DOHH2 (cell line): ENCODE data around the gene CST8.

Source experiments
- H3F3A ChIP-seq: fragments of 200-600 bp; sonication (generic), shearing (Covaris generic); 2 replicates; pipeline ENCODE4 v1.6.0; 2016; ENCODE audit warnings: antibody characterized with exemption, mild to moderate bottlenecking; ENCODE audit not compliant: control insufficient read depth, insufficient read depth
- H3K27ac ChIP-seq: fragments of 200-600 bp; sonication (generic); 2 replicates; pipeline ENCODE4 v1.5.1; 2014; ENCODE audit warnings: low read depth, mild to moderate bottlenecking, low read length, moderate library complexity
- H3K27me3 ChIP-seq: fragments of 200-600 bp; sonication (generic); 2 replicates; pipeline ENCODE4 v1.6.1; 2014; ENCODE audit warnings: mild to moderate bottlenecking, low read length, mixed read lengths; ENCODE audit not compliant: control insufficient read depth
- H3K36me3 ChIP-seq: fragments of 200-600 bp; sonication (generic); 2 replicates; pipeline ENCODE4 v1.6.1; 2014; ENCODE audit warnings: mild to moderate bottlenecking, low read length, moderate library complexity, mixed read lengths; ENCODE audit not compliant: control insufficient read depth
- H3K4me1 ChIP-seq: fragments of 200-600 bp; sonication (generic); 2 replicates; pipeline ENCODE4 v1.6.1; 2014; ENCODE audit warnings: mild to moderate bottlenecking, low read length, mixed read lengths; ENCODE audit not compliant: control insufficient read depth
- H3K4me2 ChIP-seq: fragments of 200-600 bp; sonication (generic); 2 replicates; pipeline ENCODE4 v1.6.0; 2014; ENCODE audit warnings: mild to moderate bottlenecking, low read length, moderate library complexity
- H3K4me3 ChIP-seq: fragments of 200-600 bp; sonication (generic); 2 replicates; pipeline ENCODE4 v1.5.1; 2014; ENCODE audit warnings: mild to moderate bottlenecking, low read length, mixed read lengths
- H3K79me2 ChIP-seq: fragments of 200-600 bp; sonication (generic); 2 replicates; pipeline ENCODE4 v1.6.1; 2014; ENCODE audit warnings: mild to moderate bottlenecking, low read length, mixed read lengths; ENCODE audit not compliant: control insufficient read depth
- H3K9me2 ChIP-seq: fragments of 200-600 bp; sonication (generic); replicated peaks from 2 replicates; pipeline ENCODE4 v1.6.1; 2014; ENCODE audit warnings: mild to moderate bottlenecking, low read length, mixed read lengths; ENCODE audit not compliant: control insufficient read depth
- H3K9me3 ChIP-seq: fragments of 200-600 bp; sonication (generic); 2 replicates; pipeline ENCODE4 v1.6.1; 2014; ENCODE audit warnings: antibody characterized with exemption, low read length, mixed read lengths; ENCODE audit not compliant: control insufficient read depth, insufficient read depth
- H4K20me1 ChIP-seq: fragments of 200-600 bp; sonication (generic); 2 replicates; pipeline ENCODE4 v1.6.0; 2014; ENCODE audit warnings: low read depth, mild to moderate bottlenecking, antibody characterized with exemption, low read length, moderate library complexity; ENCODE audit not compliant: control insufficient read depth, insufficient read depth
- CTCF ChIP-seq: fragments of 200-600 bp; sonication (generic); IDR thresholded peaks from one replicate; pipeline ENCODE4 v1.5.1; 2014; ENCODE audit warnings: antibody characterized with exemption, mild to moderate bottlenecking, low read depth, low read length; ENCODE audit not compliant: poor library complexity, severe bottlenecking
- EZH2phosphoT487 ChIP-seq: fragments of 200-600 bp; sonication (generic); IDR thresholded peaks from 2 replicates; pipeline ENCODE4 v1.6.1; 2017; ENCODE audit warnings: borderline replicate concordance, mild to moderate bottlenecking, antibody characterized with exemption, low read length, moderate library complexity, mixed read lengths

CST8 gene

GRCh38 chr20:23532533-23532932 lies 41.6 kb downstream of the CST8 start:
- Histone ChIP-seq H3K27ac (no peak overlapping the region), H4K20me1 (no peaks in the 10 kb centered on the region), H3K27me3 (no peaks in the 10 kb centered on the region), H3K4me2 (no peak overlapping the region), H3F3A (no peaks in the 10 kb centered on the region), H3K4me1 (no peaks in the 10 kb centered on the region), H3K9me3 (no peaks in the 10 kb centered on the region), H3K79me2 (no peaks in the 10 kb centered on the region), H3K9me2 (no peaks in the 10 kb centered on the region), H3K36me3 (no peaks in the 10 kb centered on the region), H3K4me3 (no peak overlapping the region)
- TF ChIP-seq CTCF, result no peak
- TF ChIP-seq EZH2phosphoT487, result no peak

- Histone ChIP-seq H3K9me3 (no peaks in the 10 kb centered on the region), H3K27me3 (no peaks in the 10 kb centered on the region), H3F3A (no peaks in the 10 kb centered on the region), H3K4me2 (no peak overlapping the region), H3K9me2 (no peaks in the 10 kb centered on the region), H3K27ac (no peak overlapping the region), H3K36me3 (no peaks in the 10 kb centered on the region), H3K4me1 (no peaks in the 10 kb centered on the region), H3K79me2 (no peaks in the 10 kb centered on the region), H4K20me1 (no peaks in the 10 kb centered on the region), H3K4me3 (no peak overlapping the region)
- TF ChIP-seq EZH2phosphoT487 (no peak), CTCF (no peak)
Measured at GRCh38 chr20:23533161-23533560, 42.2 kb downstream of the CST8 start.

- Histone ChIP-seq H3K9me2 (no peaks in the 10 kb centered on the region), H3K4me1 (no peaks in the 10 kb centered on the region), H4K20me1 (no peaks in the 10 kb centered on the region), H3K27me3 (no peaks in the 10 kb centered on the region), H3K79me2 (no peaks in the 10 kb centered on the region), H3K27ac (no peak overlapping the region), H3K4me2 (no peak overlapping the region), H3K9me3 (no peaks in the 10 kb centered on the region), H3K4me3 (no peak overlapping the region), H3K36me3 (no peaks in the 10 kb centered on the region), H3F3A (no peaks in the 10 kb centered on the region)
- TF ChIP-seq CTCF (no peak), EZH2phosphoT487 (no peak)
Measured at GRCh38 chr20:23534801-23535593, 44.1 kb downstream of the CST8 start.
